Measurements from ENCODE around the gene ARHGEF12. TPM values are rescaled to one million over a fixed set of nuclear protein-coding genes. Genes with fewer than 3 reads are reported as not detected.

ARHGEF12 gene
- total RNA-seq, 1 experiment from 2014 or later = 15.4 TPM

- DNase-seq = no peak
- H3K9me3 ChIP-seq (ENCODE audit: low read length) = no peaks in the 10 kb centered on the region
- no peaks in the 10 kb centered on the region for H3K9me2 ChIP-seq (replicated peaks; ENCODE audit: insufficient read depth, low read length)
- H3K27me3 ChIP-seq (ENCODE audit: low read length) = no peaks in the 10 kb centered on the region
- H4K20me1 ChIP-seq (ENCODE audit: insufficient read depth, low read depth, low read length) = no peaks in the 10 kb centered on the region
- no peak overlapping the region for H2AFZ ChIP-seq (ENCODE audit: low read length)
- no peak overlapping the region for H3K27ac ChIP-seq (ENCODE audit: low read length)
- no peak overlapping the region for H3K4me3 ChIP-seq (ENCODE audit: low read length)
- no peak overlapping the region for H3K9ac ChIP-seq (ENCODE audit: low read length)
- H3K4me2 ChIP-seq (ENCODE audit: low read depth, low read length, poor library complexity, severe bottlenecking) = no peak overlapping the region
- no peaks in the 10 kb centered on the region; the same call in 1 of the 2 replicates for H3K36me3 ChIP-seq (ENCODE audit: insufficient read depth, low read length)
- no peaks in the 10 kb centered on the region for H3K79me2 ChIP-seq (ENCODE audit: low read length)
- no peaks in the 10 kb centered on the region for H3K4me1 ChIP-seq (ENCODE audit: low read length)
These were observed 129.8 kb downstream of the ARHGEF12 start for GRCh38 chr11:120465921-120466534.

GRCh38 chr11:120467627-120468026 is 131.4 kb downstream of the ARHGEF12 start:
- H3K9me2 ChIP-seq (replicated peaks; ENCODE audit: insufficient read depth, low read length) = no peaks in the 10 kb centered on the region
- H2AFZ ChIP-seq (ENCODE audit: low read length) = no peak overlapping the region
- no peaks in the 10 kb centered on the region for H3K27me3 ChIP-seq (ENCODE audit: low read length)
- H3K4me3 ChIP-seq (ENCODE audit: low read length) = no peak overlapping the region
- H3K36me3 ChIP-seq (ENCODE audit: insufficient read depth, low read length) = no peaks in the 10 kb centered on the region
- H3K9ac ChIP-seq (ENCODE audit: low read length) = no peak overlapping the region
- no peaks in the 10 kb centered on the region for H3K4me1 ChIP-seq (ENCODE audit: low read length)
- DNase-seq = no peak
- no peaks in the 10 kb centered on the region for H3K79me2 ChIP-seq (ENCODE audit: low read length)
- no peak overlapping the region for H3K27ac ChIP-seq (ENCODE audit: low read length)
- H3K9me3 ChIP-seq (ENCODE audit: low read length) = no peaks in the 10 kb centered on the region
- no peak overlapping the region for H3K4me2 ChIP-seq (ENCODE audit: low read depth, low read length, poor library complexity, severe bottlenecking)
- no peaks in the 10 kb centered on the region for H4K20me1 ChIP-seq (ENCODE audit: insufficient read depth, low read depth, low read length)

- no peak overlapping the region for H3K4me2 ChIP-seq (ENCODE audit: low read depth, low read length, poor library complexity, severe bottlenecking)
These were observed 134.9 kb downstream of the ARHGEF12 start for GRCh38 chr11:120471131-120471530.

GRCh38 chr11:120471994-120472393 is 135.8 kb downstream of the ARHGEF12 start:
- Histone ChIP-seq H3K79me2 (ENCODE audit: low read length) (no peaks in the 10 kb centered on the region), H3K27me3 (ENCODE audit: low read length) (no peaks in the 10 kb centered on the region), H3K9me3 (ENCODE audit: low read length) (no peaks in the 10 kb centered on the region), H4K20me1 (ENCODE audit: insufficient read depth, low read depth, low read length) (no peaks in the 10 kb centered on the region), H3K4me2 (ENCODE audit: low read depth, low read length, poor library complexity, severe bottlenecking) (no peak overlapping the region), H3K27ac (ENCODE audit: low read length) (no peak overlapping the region), H3K4me1 (ENCODE audit: low read length) (no peaks in the 10 kb centered on the region), H3K9me2 (replicated peaks; ENCODE audit: insufficient read depth, low read length) (no peaks in the 10 kb centered on the region), H3K4me3 (ENCODE audit: low read length) (no peak overlapping the region), H3K36me3 (ENCODE audit: insufficient read depth, low read length) (no peaks in the 10 kb centered on the region), H3K9ac (ENCODE audit: low read length) (no peak overlapping the region), H2AFZ (ENCODE audit: low read length) (no peak overlapping the region)
- no peak for DNase-seq

More at GRCh38 chr11:120471131-120471530, 134.9 kb downstream of the ARHGEF12 start:
- Histone ChIP-seq H3K36me3 (ENCODE audit: insufficient read depth, low read length) (no peaks in the 10 kb centered on the region), H3K27me3 (ENCODE audit: low read length) (no peaks in the 10 kb centered on the region), H3K79me2 (ENCODE audit: low read length) (no peaks in the 10 kb centered on the region), H3K9me2 (replicated peaks; ENCODE audit: insufficient read depth, low read length) (no peaks in the 10 kb centered on the region), H2AFZ (ENCODE audit: low read length) (no peak overlapping the region), H3K4me1 (ENCODE audit: low read length) (no peaks in the 10 kb centered on the region), H4K20me1 (ENCODE audit: insufficient read depth, low read depth, low read length) (no peaks in the 10 kb centered on the region), H3K9ac (ENCODE audit: low read length) (no peak overlapping the region), H3K9me3 (ENCODE audit: low read length) (no peaks in the 10 kb centered on the region), H3K27ac (ENCODE audit: low read length) (no peak overlapping the region), H3K4me3 (ENCODE audit: low read length) (no peak overlapping the region)
- no peak for DNase-seq

- Histone ChIP-seq H3K79me2 (ENCODE audit: low read length) (no peaks in the 10 kb centered on the region), H2AFZ (ENCODE audit: low read length) (no peak overlapping the region), H3K9me2 (replicated peaks; ENCODE audit: insufficient read depth, low read length) (no peaks in the 10 kb centered on the region), H3K9me3 (ENCODE audit: low read length) (no peaks in the 10 kb centered on the region), H3K4me3 (ENCODE audit: low read length) (no peak overlapping the region), H3K9ac (ENCODE audit: low read length) (no peak overlapping the region), H3K27me3 (ENCODE audit: low read length) (no peaks in the 10 kb centered on the region), H4K20me1 (ENCODE audit: insufficient read depth, low read depth, low read length) (no peaks in the 10 kb centered on the region), H3K4me2 (ENCODE audit: low read depth, low read length, poor library complexity, severe bottlenecking) (no peak overlapping the region), H3K4me1 (ENCODE audit: low read length) (no peaks in the 10 kb centered on the region), H3K27ac (ENCODE audit: low read length) (no peak overlapping the region), H3K36me3 (ENCODE audit: insufficient read depth, low read length) (no peaks in the 10 kb centered on the region)
- no peak for DNase-seq
These were observed 137.3 kb downstream of the ARHGEF12 start for GRCh38 chr11:120473503-120473902.

GRCh38 chr11:120482149-120482548 is 145.9 kb downstream of the ARHGEF12 start:
- Histone ChIP-seq H3K79me2 (ENCODE audit: low read length) (no peaks in the 10 kb centered on the region), H3K9me3 (ENCODE audit: low read length) (no peaks in the 10 kb centered on the region), H3K27ac (ENCODE audit: low read length) (no peak overlapping the region), H3K27me3 (ENCODE audit: low read length) (no peaks in the 10 kb centered on the region), H4K20me1 (ENCODE audit: insufficient read depth, low read depth, low read length) (no peaks in the 10 kb centered on the region), H3K36me3 (ENCODE audit: insufficient read depth, low read length) (no peaks in the 10 kb centered on the region), H3K9me2 (replicated peaks; ENCODE audit: insufficient read depth, low read length) (no peaks in the 10 kb centered on the region), H3K9ac (ENCODE audit: low read length) (no peak overlapping the region), H2AFZ (ENCODE audit: low read length) (no peak overlapping the region), H3K4me1 (ENCODE audit: low read length) (no peaks in the 10 kb centered on the region), H3K4me2 (ENCODE audit: low read depth, low read length, poor library complexity, severe bottlenecking) (no peak overlapping the region), H3K4me3 (ENCODE audit: low read length) (no peak overlapping the region)
- no peak for DNase-seq

GRCh38 chr11:120484722-120485121 is 148.5 kb downstream of the ARHGEF12 start:
- DNase-seq = no peak
- no peaks in the 10 kb centered on the region for H3K27me3 ChIP-seq (ENCODE audit: low read length)

GRCh38 chr11:120486138-120486537 is 149.9 kb downstream of the ARHGEF12 start:
- Histone ChIP-seq H3K4me2 (ENCODE audit: low read depth, low read length, poor library complexity, severe bottlenecking) (no peak overlapping the region), H2AFZ (ENCODE audit: low read length) (no peak overlapping the region), H3K27me3 (ENCODE audit: low read length) (no peaks in the 10 kb centered on the region), H3K36me3 (ENCODE audit: insufficient read depth, low read length) (no peaks in the 10 kb centered on the region), H3K4me3 (ENCODE audit: low read length) (no peak overlapping the region), H3K79me2 (ENCODE audit: low read length) (no peaks in the 10 kb centered on the region), H3K9ac (ENCODE audit: low read length) (no peak overlapping the region), H3K27ac (ENCODE audit: low read length) (no peak overlapping the region), H3K4me1 (ENCODE audit: low read length) (no peaks in the 10 kb centered on the region), H3K9me2 (replicated peaks; ENCODE audit: insufficient read depth, low read length) (no peaks in the 10 kb centered on the region), H4K20me1 (ENCODE audit: insufficient read depth, low read depth, low read length) (no peaks in the 10 kb centered on the region), H3K9me3 (ENCODE audit: low read length) (no peaks in the 10 kb centered on the region)
- no peak for DNase-seq

More at GRCh38 chr11:120484722-120485121, 148.5 kb downstream of the ARHGEF12 start:
- H3K9ac ChIP-seq (ENCODE audit: low read length) = no peak overlapping the region
- H4K20me1 ChIP-seq (ENCODE audit: insufficient read depth, low read depth, low read length) = no peaks in the 10 kb centered on the region
- no peaks in the 10 kb centered on the region for H3K4me1 ChIP-seq (ENCODE audit: low read length)
- no peaks in the 10 kb centered on the region for H3K9me2 ChIP-seq (replicated peaks; ENCODE audit: insufficient read depth, low read length)
- no peak overlapping the region for H3K27ac ChIP-seq (ENCODE audit: low read length)
- no peaks in the 10 kb centered on the region for H3K79me2 ChIP-seq (ENCODE audit: low read length)
- no peaks in the 10 kb centered on the region for H3K36me3 ChIP-seq (ENCODE audit: insufficient read depth, low read length)
- H3K4me2 ChIP-seq (ENCODE audit: low read depth, low read length, poor library complexity, severe bottlenecking) = no peak overlapping the region
- H3K9me3 ChIP-seq (ENCODE audit: low read length) = no peaks in the 10 kb centered on the region
- no peak overlapping the region for H2AFZ ChIP-seq (ENCODE audit: low read length)
- H3K4me3 ChIP-seq (ENCODE audit: low read length) = no peak overlapping the region
